GM12878 (cell line): ENCODE data around the gene HS3ST6. TPM values are rescaled to one million over a fixed set of nuclear protein-coding genes. Genes with fewer than 3 reads are reported as not detected.
A peak's percentile ranks its signal among the peaks of the same experiment; 100 is the strongest.

Experiments
- CHD2 ChIP-seq: IDR thresholded peaks from 2 replicates; pipeline ENCODE4 v1.6.1; 2011; ENCODE audit warnings: low read depth, low read length, improper control_type of control experiment, borderline replicate concordance
- E2F8 ChIP-seq: fragments of 450-650 bp; IDR thresholded peaks from 2 replicates; pipeline ENCODE4 v1.6.1; 2018; ENCODE audit warnings: mild to moderate bottlenecking, low read depth, moderate library complexity; ENCODE audit not compliant: partially characterized antibody
- GABPA ChIP-seq: IDR thresholded peaks from 2 replicates; pipeline ENCODE4 v1.6.1; 2014; ENCODE audit warnings: antibody characterized with exemption, low read depth, mild to moderate bottlenecking, inconsistent platforms
- GATAD2B ChIP-seq: fragments of 450-650 bp; conservative IDR thresholded peaks from 2 replicates; pipeline ENCODE4 v1.6.1; 2017; ENCODE audit warnings: low read depth, mild to moderate bottlenecking, moderate library complexity
- IKZF1 ChIP-seq: fragments of 450-650 bp; conservative IDR thresholded peaks from 2 replicates; pipeline ENCODE4 v1.6.1; 2017; ENCODE audit warnings: antibody characterized with exemption, mild to moderate bottlenecking
- KDM1A ChIP-seq: fragments of 200-600 bp; sonication (generic); IDR thresholded peaks from 2 replicates; pipeline ENCODE4 v1.6.1; 2016; ENCODE audit warnings: borderline replicate concordance
- LARP7 ChIP-seq: fragments of 450-650 bp; IDR thresholded peaks from 2 replicates; pipeline ENCODE4 v1.6.1; 2017; ENCODE audit warnings: mild to moderate bottlenecking
- MAX ChIP-seq: IDR thresholded peaks from 2 replicates; pipeline ENCODE4 v1.6.1; 2012; ENCODE audit warnings: low read depth, low read length, improper control_type of control experiment
- MEF2B ChIP-seq: fragments of 450-650 bp; IDR thresholded peaks from 2 replicates; pipeline ENCODE4 v1.6.1; 2018; ENCODE audit warnings: mild to moderate bottlenecking, moderate library complexity; ENCODE audit not compliant: partially characterized antibody, poor library complexity, severe bottlenecking
- NR2F1 ChIP-seq: fragments of 450-650 bp; conservative IDR thresholded peaks from 2 replicates; pipeline ENCODE4 v1.6.1; 2017; ENCODE audit warnings: mild to moderate bottlenecking
- PAX5 ChIP-seq: IDR thresholded peaks from 2 replicates; pipeline ENCODE4 v1.6.1; 2011; ENCODE audit warnings: low read depth, low read length, borderline replicate concordance
- WRNIP1 ChIP-seq: IDR thresholded peaks from 2 replicates; pipeline ENCODE4 v1.6.1; 2011; ENCODE audit warnings: low read depth, low read length, improper control_type of control experiment, borderline replicate concordance
- polyA plus RNA-seq, 11 experiments: library from polyadenylated mRNA; depleted of rRNA in 4 of 11; unstranded in 6 of 11; stranded (reverse) in 5 of 11; fragments of >200 nt; fragmentation: Nextera tagmentation in 4 of 11; fragmentation: Illumina TruSeq in 1 of 11; extraction: Ambion mirVana in 4 of 11; extraction: Trizol in 1 of 11; gene quantifications; 1 replicate in 1 of 11; 2 replicates in 10 of 11; pipeline versions ENCODE4 v1.2.1 to v1.2.3, GENCODE V29; 2011 to 2016; ENCODE audit warnings: inconsistent platforms in 2 of 11, missing spikeins in 2 of 11, low read depth in 1 of 11
- total RNA-seq, 4 experiments: library from RNA; depleted of rRNA in 3 of 4; stranded (reverse); fragments of >200 nt in 3 of 4; fragmentation: Illumina TruSeq in 1 of 4; extraction: Trizol in 1 of 4; gene quantifications; 2 replicates each; pipeline versions ENCODE4 v1.2.1 to v1.2.3, GENCODE V29; 2013 to 2021
- TF ChIP-seq, protein P1 (sequence below): fragments of 450-650 bp; IDR thresholded peaks from 2 replicates; pipeline ENCODE4 v1.6.1; 2017; ENCODE audit warnings: mild to moderate bottlenecking

HS3ST6 gene
- total and polyA plus RNA-seq, 10 of the 15 experiments (the other 5 are each of a cell fraction or from before 2014, with no cell fraction given) = not detected

DNA sequence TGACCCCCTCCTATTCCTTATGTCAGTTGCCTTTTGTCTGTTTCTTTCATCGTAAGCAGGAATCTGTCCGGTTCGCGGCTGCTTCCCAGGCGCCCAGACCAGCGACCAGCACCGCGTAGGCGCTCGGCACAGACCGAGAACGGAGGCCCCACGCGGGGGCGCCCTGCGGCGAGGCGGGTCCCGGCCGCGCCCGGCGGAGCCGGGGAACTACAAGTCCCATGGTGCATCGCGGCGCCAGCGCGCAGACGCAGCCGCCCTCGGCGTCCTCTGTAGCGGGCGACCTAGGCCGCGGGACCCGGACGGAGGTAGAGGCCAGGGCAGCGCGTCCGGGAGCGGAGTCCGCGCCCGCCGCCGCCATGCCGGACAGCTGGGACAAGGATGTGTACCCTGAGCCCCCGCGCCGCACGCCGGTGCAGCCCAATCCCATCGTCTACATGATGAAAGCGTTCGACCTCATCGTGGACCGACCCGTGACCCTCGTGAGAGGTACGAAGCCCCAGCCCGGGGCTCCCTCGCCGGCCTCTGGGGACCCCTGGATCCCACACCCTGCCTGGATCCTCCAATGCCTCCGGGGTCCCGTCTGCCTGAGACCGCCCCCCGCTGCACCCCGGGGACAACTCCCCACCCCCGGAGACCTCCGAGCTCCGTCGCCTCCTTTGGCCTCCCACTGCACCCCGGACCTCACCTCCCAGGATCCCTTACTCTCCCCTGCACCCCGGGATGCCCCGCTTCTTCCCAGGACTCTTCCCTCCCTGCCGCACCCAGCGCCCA lies 41.2 kb upstream of the HS3ST6 start, which contains the start of gene NDUFB10 (continued):
- TF ChIP-seq KDM1A (no peak), LARP7 (peak; percentile 87), GABPA (no peak), CHD2 (no peak), MAX (no peak; the same call in none of the 2 replicates), GATAD2B (peak; percentile 92), E2F8 (no peak), PAX5 (no peak), WRNIP1 (no peak), NR2F1 (peak; percentile 93), IKZF1 (peak; percentile 97), MEF2B (no peak)
- TF ChIP-seq, protein P1, sequence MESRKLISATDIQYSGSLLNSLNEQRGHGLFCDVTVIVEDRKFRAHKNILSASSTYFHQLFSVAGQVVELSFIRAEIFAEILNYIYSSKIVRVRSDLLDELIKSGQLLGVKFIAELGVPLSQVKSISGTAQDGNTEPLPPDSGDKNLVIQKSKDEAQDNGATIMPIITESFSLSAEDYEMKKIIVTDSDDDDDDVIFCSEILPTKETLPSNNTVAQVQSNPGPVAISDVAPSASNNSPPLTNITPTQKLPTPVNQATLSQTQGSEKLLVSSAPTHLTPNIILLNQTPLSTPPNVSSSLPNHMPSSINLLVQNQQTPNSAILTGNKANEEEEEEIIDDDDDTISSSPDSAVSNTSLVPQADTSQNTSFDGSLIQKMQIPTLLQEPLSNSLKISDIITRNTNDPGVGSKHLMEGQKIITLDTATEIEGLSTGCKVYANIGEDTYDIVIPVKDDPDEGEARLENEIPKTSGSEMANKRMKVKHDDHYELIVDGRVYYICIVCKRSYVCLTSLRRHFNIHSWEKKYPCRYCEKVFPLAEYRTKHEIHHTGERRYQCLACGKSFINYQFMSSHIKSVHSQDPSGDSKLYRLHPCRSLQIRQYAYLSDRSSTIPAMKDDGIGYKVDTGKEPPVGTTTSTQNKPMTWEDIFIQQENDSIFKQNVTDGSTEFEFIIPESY = no peak
